H1 (cell line): ENCODE measurements around the gene MBOAT2. TPM values are rescaled to one million over a fixed set of nuclear protein-coding genes. Genes with fewer than 3 reads are reported as not detected.

Experiments
- CTCF ChIA-PET: fragments of 300-600 bp; sonication (Branson Sonifier 250); formaldehyde crosslinking; loops from one replicate; lab custom pipeline; 2021; ENCODE audit not compliant: partially characterized antibody; lab: Charles Lee
- POLR2A ChIA-PET: fragments of 300-600 bp; sonication (Branson Sonifier 250); formaldehyde crosslinking; loops from one replicate; lab custom pipeline; 2021; ENCODE audit warnings: inconsistent platforms; ENCODE audit not compliant: partially characterized antibody; lab: Charles Lee
- DNase-seq, 2 experiments: peaks; one replicate each; pipeline versions ENCODE4 v3.0.0 to v3.0.0-alpha.2; 2010 to 2022; ENCODE audit warnings: low spot score in 2 of 2, low read depth in 1 of 2, mixed read lengths in 1 of 2
- FAIRE-seq: peaks from 2 replicates; lab custom pipeline; 2011; peaks lifted over from hg19 to GRCh38; lab: Jason Lieb, UNC
- H2AFZ ChIP-seq: 2 replicates; pipeline ENCODE4 v1.8.1; 2012; ENCODE audit warnings: low read length, inconsistent platforms
- H2AK5ac ChIP-seq: 2 replicates; pipeline ENCODE4 v1.6.1; 2013; ENCODE audit warnings: low read depth, low read length
- H2BK120ac ChIP-seq: replicated peaks from 2 replicates; pipeline ENCODE3; 2013; ENCODE audit warnings: low read depth, low read length, inconsistent platforms
- H2BK12ac ChIP-seq: 2 replicates; pipeline ENCODE4 v1.6.1; 2013; ENCODE audit warnings: low read depth, low read length
- H2BK15ac ChIP-seq: 2 replicates; pipeline ENCODE4 v1.6.1; 2013; ENCODE audit warnings: low read length
- H2BK20ac ChIP-seq: 2 replicates; pipeline ENCODE4 v1.6.1; 2013; ENCODE audit warnings: low read length
- H2BK5ac ChIP-seq: 2 replicates; pipeline ENCODE4 v1.6.1; 2013; ENCODE audit warnings: low read depth, low read length
- H3K14ac ChIP-seq: 2 replicates; pipeline ENCODE4 v1.6.1; 2013; ENCODE audit warnings: inconsistent platforms; ENCODE audit not compliant: insufficient read length
- H3K18ac ChIP-seq: 2 replicates; pipeline ENCODE4 v1.6.1; 2013; ENCODE audit warnings: low read length; ENCODE audit errors: extremely low read depth
- H3K23ac ChIP-seq: 2 replicates; pipeline ENCODE4 v1.6.1; 2013; ENCODE audit warnings: inconsistent platforms; ENCODE audit not compliant: insufficient read length
- H3K23me2 ChIP-seq: 2 replicates; pipeline ENCODE4 v1.6.1; 2013; ENCODE audit warnings: low read depth, low read length
- H3K27ac ChIP-seq: 2 replicates; pipeline ENCODE4 v1.6.1; 2011; ENCODE audit warnings: low read depth, low read length, inconsistent platforms
- H3K27me3 ChIP-seq, 4 experiments: replicated peaks in 1 of 4; 1 replicate in 1 of 4; 2 replicates in 3 of 4; pipeline versions ENCODE4 v1.6.1 to v1.8.1; 2011 to 2013; ENCODE audit warnings: low read length in 3 of 4, mild to moderate bottlenecking in 3 of 4, inconsistent platforms in 2 of 4, mixed read lengths in 2 of 4, moderate library complexity in 1 of 4; ENCODE audit not compliant: control insufficient read depth in 3 of 4, insufficient read depth in 3 of 4; ENCODE audit errors: extremely low read depth in 1 of 4
- H3K36me3 ChIP-seq, 4 experiments: 2 replicates each; pipeline versions ENCODE4 v1.6.1 to v1.8.1; 2011 to 2013; ENCODE audit warnings: mild to moderate bottlenecking in 4 of 4, low read length in 3 of 4, moderate library complexity in 2 of 4, control low read depth in 1 of 4, inconsistent platforms in 1 of 4; ENCODE audit not compliant: insufficient read depth in 4 of 4, control insufficient read depth in 2 of 4
- H3K4ac ChIP-seq: replicated peaks from 2 replicates; pipeline ENCODE3; 2013; ENCODE audit warnings: low read length, low read depth, mixed read lengths, inconsistent platforms; ENCODE audit not compliant: insufficient read length
- H3K4me1 ChIP-seq, 4 experiments: replicated peaks in 1 of 4; 1 replicate in 1 of 4; 2 replicates in 3 of 4; pipeline versions ENCODE4 v1.6.1 to v1.8.1; 2011 to 2013; ENCODE audit warnings: low read length in 3 of 4, inconsistent platforms in 2 of 4, mixed read lengths in 1 of 4; ENCODE audit not compliant: insufficient read depth in 4 of 4, control insufficient read depth in 3 of 4
- H3K4me2 ChIP-seq, 2 experiments: 2 replicates each; pipeline versions ENCODE4 v1.6.1 to v1.8.1; 2011 to 2013; ENCODE audit warnings: low read depth in 2 of 2, low read length in 2 of 2, control low read depth in 1 of 2, inconsistent platforms in 1 of 2, mild to moderate bottlenecking in 1 of 2; ENCODE audit not compliant: insufficient read depth in 1 of 2
- H3K4me3 ChIP-seq, 4 experiments: fragments of 200-600, 300-600 bp in 1 of 4; sonication (generic), shearing (Covaris generic), sonication (Bioruptor Twin) in 1 of 4; 2 replicates each; pipeline versions ENCODE4 v1.5.1 to v1.8.1; 2011 to 2016; ENCODE audit warnings: low read length in 4 of 4, low read depth in 3 of 4, control low read depth in 2 of 4, inconsistent platforms in 2 of 4, mild to moderate bottlenecking in 2 of 4, mixed read lengths in 1 of 4, moderate library complexity in 1 of 4; ENCODE audit not compliant: insufficient read depth in 2 of 4; ENCODE audit errors: extremely low read depth in 1 of 4
- H3K56ac ChIP-seq: replicated peaks from 2 replicates; pipeline ENCODE3; 2013; ENCODE audit warnings: low read depth, mild to moderate bottlenecking, mixed read lengths, low read length, inconsistent platforms; ENCODE audit not compliant: insufficient read length
- H3K79me1 ChIP-seq: 2 replicates; pipeline ENCODE4 v1.6.1; 2013; ENCODE audit warnings: low read depth, low read length, control low read depth
- H3K79me2 ChIP-seq, 2 experiments: 2 replicates each; pipeline versions ENCODE4 v1.6.1 to v1.8.1; 2012 to 2013; ENCODE audit warnings: low read length in 2 of 2, mild to moderate bottlenecking in 2 of 2, inconsistent platforms in 1 of 2; ENCODE audit not compliant: insufficient read depth in 2 of 2, control insufficient read depth in 1 of 2
- H3K9ac ChIP-seq, 4 experiments: replicated peaks in 1 of 4; 1 replicate in 1 of 4; 2 replicates in 3 of 4; pipeline versions ENCODE4 v1.6.1 to v1.8.1; 2011 to 2013; ENCODE audit warnings: low read depth in 3 of 4, low read length in 3 of 4, control low read depth in 2 of 4, mild to moderate bottlenecking in 2 of 4, moderate library complexity in 2 of 4, inconsistent platforms in 1 of 4; ENCODE audit errors: extremely low read depth in 1 of 4
- H3K9me3 ChIP-seq, 2 experiments: 2 replicates each; pipeline versions ENCODE4 v1.6.1 to v1.8.1; 2012 to 2013; ENCODE audit warnings: mild to moderate bottlenecking in 2 of 2, moderate library complexity in 2 of 2, control low read depth in 1 of 2, inconsistent platforms in 1 of 2, low read depth in 1 of 2, low read length in 1 of 2, mixed read lengths in 1 of 2; ENCODE audit not compliant: insufficient read depth in 2 of 2
- H4K20me1 ChIP-seq, 2 experiments: replicated peaks in 1 of 2; 2 replicates each; pipeline versions ENCODE3 to v1.8.1; 2011 to 2013; ENCODE audit warnings: inconsistent platforms in 2 of 2, low read length in 2 of 2, mild to moderate bottlenecking in 1 of 2; ENCODE audit not compliant: insufficient read depth in 2 of 2, control insufficient read depth in 1 of 2
- H4K5ac ChIP-seq: 2 replicates; pipeline ENCODE4 v1.6.1; 2013; ENCODE audit warnings: low read length, low read depth, mixed read lengths, inconsistent platforms; ENCODE audit not compliant: insufficient read length
- H4K8ac ChIP-seq: 2 replicates; pipeline ENCODE4 v1.8.0; 2013; ENCODE audit warnings: mild to moderate bottlenecking, moderate library complexity, low read length, inconsistent platforms; ENCODE audit not compliant: insufficient read depth; ENCODE audit errors: extremely low read depth
- H4K91ac ChIP-seq: replicated peaks from 2 replicates; pipeline ENCODE3; 2013; ENCODE audit warnings: low read length, mixed read lengths, inconsistent platforms; ENCODE audit not compliant: insufficient read length
- BACH1 ChIP-seq: IDR thresholded peaks from 2 replicates; pipeline ENCODE4 v1.6.1; 2012; ENCODE audit warnings: low read length, improper control_type of control experiment
- CTBP2 ChIP-seq: IDR thresholded peaks from 2 replicates; pipeline ENCODE4 v1.7.0; 2011; ENCODE audit warnings: borderline replicate concordance, mild to moderate bottlenecking, moderate library complexity, mixed read lengths, low read length; ENCODE audit not compliant: insufficient read depth, insufficient read length
- EGR1 ChIP-seq: IDR thresholded peaks from 2 replicates; pipeline ENCODE4 v1.6.1; 2011; ENCODE audit warnings: low read depth, low read length, borderline replicate concordance
- GTF2F1 ChIP-seq: IDR thresholded peaks from 2 replicates; pipeline ENCODE4 v1.6.1; 2012; ENCODE audit warnings: low read depth, low read length, improper control_type of control experiment, borderline replicate concordance
- HDAC6 ChIP-seq: IDR thresholded peaks from one replicate; pipeline ENCODE4 v1.7.1; 2012; ENCODE audit warnings: low read depth, mild to moderate bottlenecking, inconsistent platforms, low read length, moderate library complexity
- KDM1A ChIP-seq: fragments of 200-600, 300-600 bp; sonication (generic); IDR thresholded peaks from 2 replicates; pipeline ENCODE4 v1.7.1; 2016; ENCODE audit warnings: mild to moderate bottlenecking, low read length, borderline replicate concordance
- KDM4A ChIP-seq: IDR thresholded peaks from one replicate; pipeline ENCODE4 v1.7.1; 2012; ENCODE audit warnings: low read depth, mild to moderate bottlenecking, moderate library complexity, low read length, inconsistent platforms; ENCODE audit not compliant: severe bottlenecking
- MAX ChIP-seq: IDR thresholded peaks from 2 replicates; pipeline ENCODE4 v1.6.1; 2012; ENCODE audit warnings: inconsistent platforms
- RNF2 ChIP-seq: fragments of 200-900, 300-1000 bp; sonication (generic); IDR thresholded peaks from 2 replicates; pipeline ENCODE4 v1.7.1; 2016; ENCODE audit warnings: borderline replicate concordance, low read depth, mild to moderate bottlenecking, antibody characterized with exemption, low read length; ENCODE audit not compliant: poor library complexity, severe bottlenecking; ENCODE audit errors: missing control alignments
- SIN3A ChIP-seq, 2 experiments: IDR thresholded peaks in 1 of 2; conservative IDR thresholded peaks in 1 of 2; 2 replicates each; pipeline ENCODE4 v1.6.1; 2011 to 2012; ENCODE audit warnings: low read length in 2 of 2, improper control_type of control experiment in 1 of 2, low read depth in 1 of 2, mild to moderate bottlenecking in 1 of 2
- SIRT6 ChIP-seq: IDR thresholded peaks from one replicate; pipeline ENCODE4 v1.7.1; 2012; ENCODE audit warnings: low read length, inconsistent platforms
- SIX5 ChIP-seq: IDR thresholded peaks from 2 replicates; pipeline ENCODE4 v1.6.1; 2011; ENCODE audit warnings: mild to moderate bottlenecking, low read depth, low read length
- USF2 ChIP-seq: IDR thresholded peaks from 2 replicates; pipeline ENCODE4 v1.6.1; 2011; ENCODE audit warnings: low read length, improper control_type of control experiment
- WGBS, 2 experiments: shearing (Covaris generic) in 1 of 2; methylation state at CpG; one replicate each; pipeline versions ENCODE4 v1.1.6 to v1.1.7; 2013 to 2015; ENCODE audit warnings: low lambda C conversion rate in 2 of 2, mixed read lengths in 2 of 2, inconsistent platforms in 1 of 2, low coverage in 1 of 2, missing lambda C conversion rate in 1 of 2; ENCODE audit not compliant: insufficient replicate concordance in 2 of 2, insufficient coverage in 1 of 2, insufficient read length in 1 of 2; ENCODE audit errors: extremely low coverage in 1 of 2, missing lambda C conversion rate in 1 of 2; 5-methylcytosine and 5-hydroxymethylcytosine counted together
- polyA plus RNA-seq, 7 experiments: library from polyadenylated mRNA; depleted of rRNA in 3 of 7; stranded (reverse) in 5 of 7; unstranded in 2 of 7; fragments of >200 nt in 5 of 7; fragments of 200-250 nt in 2 of 7; gene quantifications; 1 replicate in 5 of 7; 2 replicates in 1 of 7; 4 replicates in 1 of 7; pipeline versions ENCODE4 v1.2.1 to v1.2.3, GENCODE V29; 2011 to 2013; ENCODE audit warnings: missing spikeins in 2 of 7, mixed read lengths in 2 of 7
- total RNA-seq: library from RNA; stranded (reverse); fragmentation: NEBNext Ultra II Directional; extraction: Animal tissue kit (Norgen Biotek cat#: 25700); gene quantifications from 2 replicates; pipeline ENCODE4 v1.2.1, GENCODE V29; 2021

MBOAT2 gene
- total and polyA plus RNA-seq, 2 of the 8 experiments (the other 6 are each of a cell fraction or from before 2014, with no cell fraction given), result 11.2 to 23.4 TPM

GRCh38 chr2:8918412-8918811 lies 85.1 kb downstream of the MBOAT2 start:
- CTCF ChIA-PET, result interaction anchor here (1.7 kb wide), 1 partner anchor 18 kb away, joined by 3 read pairs; no protein-coding TSS in a partner anchor
- Histone ChIP-seq H3K27ac (no peak overlapping the region), H3K4me3 (no peak overlapping the region), H4K5ac (no peak overlapping the region), H3K4ac (no peak overlapping the region), H2AFZ (no peak overlapping the region), H3K56ac (no peak overlapping the region), H3K79me2 (no peaks in the 10 kb centered on the region), H4K8ac (no peak overlapping the region), H4K20me1 (no peaks in the 10 kb centered on the region), H3K14ac (no peak overlapping the region), H3K4me1 (no peaks in the 10 kb centered on the region), H3K79me1 (no peaks in the 10 kb centered on the region), H3K9me3 (no peaks in the 10 kb centered on the region), H3K23ac (no peak overlapping the region), H3K27me3 (no peaks in the 10 kb centered on the region), H2BK15ac (no peak overlapping the region), H4K91ac (no peak overlapping the region), H3K36me3 (no peaks in the 10 kb centered on the region), H2BK20ac (no peak overlapping the region), H2BK5ac (no peak overlapping the region), H3K4me2 (no peak overlapping the region), H2AK5ac (no peak overlapping the region), H2BK12ac (no peak overlapping the region), H3K9ac (no peak overlapping the region), H3K23me2 (no peaks in the 10 kb centered on the region), H3K18ac (no peak overlapping the region), H2BK120ac (no peak overlapping the region)
- DNase-seq (no peak), FAIRE-seq (no peak)
- POLR2A ChIA-PET, result no interaction called here
- 79% methylated on average over 1 of the region's 1 CpG; no CpG with 5 or more reads in 1 of the 2 experiments for WGBS, 2 experiments
- TF ChIP-seq RNF2 (no peak), MAX (no peak), KDM1A (no peak), CTBP2 (no peak), BACH1 (no peak), EGR1 (no peak), HDAC6 (no peak), SIN3A (conservative IDR thresholded peaks at IDR 0.05 in 1 of 2, IDR thresholded peaks at IDR 0.05 in 1 of 2; ENCODE audit: low read depth in 1 of 2, low read length in 2 of 2) (no peak), KDM4A (no peak), USF2 (no peak), SIRT6 (no peak), SIX5 (no peak), GTF2F1 (no peak)
